Panc1 (cell line): ENCODE measurements around the gene UBE3B.

Experiments
- CTCF ChIP-seq: fragments of 450-650 bp; IDR thresholded peaks from 2 replicates; pipeline ENCODE4 v1.5.1; 2017; ENCODE audit warnings: mild to moderate bottlenecking
- POLR2AphosphoS5 ChIP-seq: IDR thresholded peaks from 2 replicates; pipeline ENCODE4 v1.6.1; 2012; ENCODE audit warnings: mild to moderate bottlenecking, low read depth, low read length, moderate library complexity
- REST ChIP-seq, 2 experiments: IDR thresholded peaks; 2 replicates each; pipeline ENCODE4 v1.6.1; 2011 to 2012; ENCODE audit warnings: low read depth in 2 of 2, control low read depth in 1 of 2, low read length in 1 of 2, mild to moderate bottlenecking in 1 of 2, moderate library complexity in 1 of 2; ENCODE audit not compliant: insufficient read depth in 1 of 2
- SIN3A ChIP-seq: IDR thresholded peaks from 2 replicates; pipeline ENCODE4 v1.6.1; 2012; ENCODE audit warnings: low read depth, mild to moderate bottlenecking, low read length, moderate library complexity, borderline replicate concordance; ENCODE audit not compliant: insufficient read depth
- TCF7L2 ChIP-seq: IDR thresholded peaks from 2 replicates; pipeline ENCODE4 v1.6.1; 2011; ENCODE audit warnings: mild to moderate bottlenecking, low read depth, low read length, inconsistent platforms

GRCh38 chr12:109445191-109445609, 32.2 kb upstream of the UBE3B start:
- TF ChIP-seq CTCF (no peak), POLR2AphosphoS5 (no peak), SIN3A (no peak), TCF7L2 (no peak), REST (IDR thresholded peaks at IDR 0.05; ENCODE audit: insufficient read depth in 1 of 2, low read depth in 2 of 2, low read length in 1 of 2) (no peak)
